ENCODE results near the gene PTPRN2. TPM values are rescaled to one million over a fixed set of nuclear protein-coding genes. Genes with fewer than 3 reads are reported as not detected.

Gene PTPRN2
- total RNA-seq, 2 experiments from 2014 or later, result 0.70 TPM; not detected in 1

- no peaks in the 10 kb centered on the region for H3K36me3 ChIP-seq (ENCODE audit: insufficient read depth, low read length)
- no peaks in the 10 kb centered on the region for H3K79me2 ChIP-seq (ENCODE audit: insufficient read depth, low read depth, low read length)
- no TSS peak for BruUV-seq (replicated peaks)
- H3K4me2 ChIP-seq (ENCODE audit: low read length), result no peak overlapping the region
- no peak for TF ChIP-seq EZH2phosphoT487 (IDR thresholded peaks at IDR 0.05; ENCODE audit: borderline replicate concordance, low read depth, low read length)
- no peak for TF ChIP-seq CTCF (conservative IDR thresholded peaks at IDR 0.05; ENCODE audit: low read length)
- intact Hi-C loops (cut with micrococcal nuclease; ENCODE audit: unreplicated experiment), result no loop called here
- no peak overlapping the region for H2AFZ ChIP-seq (ENCODE audit: low read length)
- H4K20me1 ChIP-seq (ENCODE audit: insufficient read depth, low read length), result no peaks in the 10 kb centered on the region
- H3K27ac ChIP-seq (ENCODE audit: low read depth, low read length, poor library complexity, severe bottlenecking), result no peak overlapping the region
- ChIA-PET POLR2A (no interaction called here), CTCF (ENCODE audit: unreplicated experiment) (no interaction called here)
- no peak overlapping the region for H3K4me3 ChIP-seq (ENCODE audit: low read depth, low read length, poor library complexity, severe bottlenecking)
- no peaks in the 10 kb centered on the region for H3K9me2 ChIP-seq (ENCODE audit: insufficient read depth, low read length)
- DNase-seq (ENCODE audit: low spot score), result no peak
- H3K9me3 ChIP-seq (ENCODE audit: low read length), result no peaks in the 10 kb centered on the region
- H3K4me1 ChIP-seq (ENCODE audit: insufficient read depth, low read length, poor library complexity, severe bottlenecking), result no peaks in the 10 kb centered on the region
Measured at GRCh38 chr7:158176561-158177173, 411.0 kb downstream of the PTPRN2 start.

DNA sequence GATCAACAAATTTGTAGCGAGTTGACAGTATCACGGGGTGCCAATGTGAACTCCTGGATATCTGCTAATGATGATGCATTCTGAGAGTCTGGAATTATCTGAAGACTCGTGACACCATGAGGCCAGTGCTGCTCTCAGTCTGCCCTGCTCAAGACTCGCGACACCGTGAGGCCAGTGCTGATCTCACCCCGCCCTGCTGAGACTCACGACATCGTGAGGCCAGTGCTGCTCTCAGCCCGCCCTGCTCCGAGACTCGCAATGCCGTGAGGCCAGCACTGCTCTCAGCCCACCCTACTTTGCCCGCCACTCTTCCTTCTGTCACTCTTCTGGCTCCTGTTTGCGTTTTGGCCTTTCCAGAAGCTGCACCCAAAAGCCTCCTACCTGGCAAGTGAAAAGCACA is 411.8 kb downstream of the PTPRN2 start:
- POLR2A ChIA-PET, result interaction anchor here (0.7 kb wide), 1 partner anchor 124 kb away, joined by 3 read pairs; no protein-coding TSS in a partner anchor
- DNase-seq (ENCODE audit: low spot score), result no peak
- Histone ChIP-seq H4K20me1 (ENCODE audit: insufficient read depth, low read length) (no peaks in the 10 kb centered on the region), H3K4me3 (ENCODE audit: low read depth, low read length, poor library complexity, severe bottlenecking) (no peak overlapping the region), H3K9me2 (ENCODE audit: insufficient read depth, low read length) (no peaks in the 10 kb centered on the region), H3K27ac (ENCODE audit: low read depth, low read length, poor library complexity, severe bottlenecking) (no peak overlapping the region), H3K4me2 (ENCODE audit: low read length) (no peak overlapping the region), H3K36me3 (ENCODE audit: insufficient read depth, low read length) (no peaks in the 10 kb centered on the region), H3K79me2 (ENCODE audit: insufficient read depth, low read depth, low read length) (no peaks in the 10 kb centered on the region), H3K9me3 (ENCODE audit: low read length) (no peaks in the 10 kb centered on the region), H2AFZ (ENCODE audit: low read length) (no peak overlapping the region), H3K4me1 (ENCODE audit: insufficient read depth, low read length, poor library complexity, severe bottlenecking) (no peaks in the 10 kb centered on the region)
- intact Hi-C loops (cut with micrococcal nuclease; ENCODE audit: unreplicated experiment), result no loop called here
- CTCF ChIA-PET (ENCODE audit: unreplicated experiment), result no interaction called here
- BruUV-seq (replicated peaks), result no TSS peak
- TF ChIP-seq CTCF (conservative IDR thresholded peaks at IDR 0.05; ENCODE audit: low read length), result no peak
- TF ChIP-seq EZH2phosphoT487 (IDR thresholded peaks at IDR 0.05; ENCODE audit: borderline replicate concordance, low read depth, low read length), result no peak

- DNase-seq (ENCODE audit: low spot score), result no peak
- H3K36me3 ChIP-seq (ENCODE audit: insufficient read depth, low read length), result no peaks in the 10 kb centered on the region
- H3K27ac ChIP-seq (ENCODE audit: low read depth, low read length, poor library complexity, severe bottlenecking), result no peak overlapping the region
- no peaks in the 10 kb centered on the region for H3K9me3 ChIP-seq (ENCODE audit: low read length)
- CTCF ChIA-PET (ENCODE audit: unreplicated experiment), result no interaction called here
- H3K79me2 ChIP-seq (ENCODE audit: insufficient read depth, low read depth, low read length), result no peaks in the 10 kb centered on the region
- H4K20me1 ChIP-seq (ENCODE audit: insufficient read depth, low read length), result no peaks in the 10 kb centered on the region
- H3K4me2 ChIP-seq (ENCODE audit: low read length), result no peak overlapping the region
- H3K4me1 ChIP-seq (ENCODE audit: insufficient read depth, low read length, poor library complexity, severe bottlenecking), result no peaks in the 10 kb centered on the region
- POLR2A ChIA-PET, result interaction anchor here (0.7 kb wide), 1 partner anchor 125 kb away, joined by 3 read pairs; no protein-coding TSS in a partner anchor
- no peaks in the 10 kb centered on the region for H3K9me2 ChIP-seq (ENCODE audit: insufficient read depth, low read length)
- no peak overlapping the region for H2AFZ ChIP-seq (ENCODE audit: low read length)
- TF ChIP-seq EZH2phosphoT487 (IDR thresholded peaks at IDR 0.05; ENCODE audit: borderline replicate concordance, low read depth, low read length) (no peak), CTCF (conservative IDR thresholded peaks at IDR 0.05; ENCODE audit: low read length) (no peak)
- no TSS peak for BruUV-seq (replicated peaks)
- H3K4me3 ChIP-seq (ENCODE audit: low read depth, low read length, poor library complexity, severe bottlenecking), result no peak overlapping the region
- intact Hi-C loops (cut with micrococcal nuclease; ENCODE audit: unreplicated experiment), result no loop called here
Measured at GRCh38 chr7:158174947-158175346, 412.7 kb downstream of the PTPRN2 start.

Data from OCI-LY7 (cell line).